ENCODE data around the gene FNDC8.

The FNDC8 gene

DNA sequence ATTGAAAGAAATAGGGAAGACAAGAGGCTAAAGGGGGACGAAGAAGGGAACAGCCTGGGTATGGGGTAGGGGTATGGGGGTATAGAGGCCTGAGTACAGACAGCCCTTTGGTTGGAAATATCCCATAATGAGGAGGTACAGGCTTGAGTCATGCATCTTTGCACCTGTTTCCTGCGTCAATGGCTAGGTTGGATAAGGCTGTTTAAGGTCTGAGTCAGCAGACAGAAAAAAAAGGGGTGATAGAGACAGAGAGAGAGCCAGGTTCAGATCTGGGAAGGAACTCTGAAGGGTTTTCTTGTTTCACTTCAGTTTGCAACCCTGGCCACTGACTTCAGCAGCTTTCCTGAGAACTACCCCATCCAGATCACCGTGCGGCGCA, 8.5 kb downstream of the FNDC8 start:
- H3K36me3 ChIP-seq (ENCODE audit: insufficient read depth, low read depth, low read length), result peaks cover 44% of the 10 kb centered on the region
- H3K4me1 ChIP-seq (ENCODE audit: insufficient read depth, low read length), result no peaks in the 10 kb centered on the region
- no peak overlapping the region for H3K9ac ChIP-seq (ENCODE audit: low read depth, low read length)
- H3K4me3 ChIP-seq (ENCODE audit: low read length), result no peak overlapping the region
- no peaks in the 10 kb centered on the region for H3K27me3 ChIP-seq (ENCODE audit: insufficient read depth, low read length)
- H3K27ac ChIP-seq (ENCODE audit: low read length), result no peak overlapping the region
- H3K9me3 ChIP-seq (ENCODE audit: insufficient read depth, low read depth, low read length), result no peaks in the 10 kb centered on the region

- no peaks in the 10 kb centered on the region for H3K4me1 ChIP-seq (ENCODE audit: insufficient read depth, low read length)
- no peak overlapping the region for H3K27ac ChIP-seq (ENCODE audit: low read length)
- H3K9me3 ChIP-seq (ENCODE audit: insufficient read depth, low read depth, low read length), result no peaks in the 10 kb centered on the region
- H3K9ac ChIP-seq (ENCODE audit: low read depth, low read length), result no peak overlapping the region
- no peaks in the 10 kb centered on the region for H3K27me3 ChIP-seq (ENCODE audit: insufficient read depth, low read length)
- peaks cover 49% of the 10 kb centered on the region for H3K36me3 ChIP-seq (ENCODE audit: insufficient read depth, low read depth, low read length)
- H3K4me3 ChIP-seq (ENCODE audit: low read length), result no peak overlapping the region
Observed at GRCh38 chr17:35130392-35130791, 9.0 kb downstream of the FNDC8 start.

GRCh38 chr17:35132099-35132498, 10.7 kb downstream of the FNDC8 start:
- no peak overlapping the region for H3K27ac ChIP-seq (ENCODE audit: low read length)
- no peaks in the 10 kb centered on the region for H3K9me3 ChIP-seq (ENCODE audit: insufficient read depth, low read depth, low read length)
- H3K9ac ChIP-seq (ENCODE audit: low read depth, low read length), result no peak overlapping the region
- no peaks in the 10 kb centered on the region for H3K4me1 ChIP-seq (ENCODE audit: insufficient read depth, low read length)
- H3K36me3 ChIP-seq (ENCODE audit: insufficient read depth, low read depth, low read length), result peaks cover 66% of the 10 kb centered on the region
- H3K27me3 ChIP-seq (ENCODE audit: insufficient read depth, low read length), result no peaks in the 10 kb centered on the region
- H3K4me3 ChIP-seq (ENCODE audit: low read length), result no peak overlapping the region

DNA sequence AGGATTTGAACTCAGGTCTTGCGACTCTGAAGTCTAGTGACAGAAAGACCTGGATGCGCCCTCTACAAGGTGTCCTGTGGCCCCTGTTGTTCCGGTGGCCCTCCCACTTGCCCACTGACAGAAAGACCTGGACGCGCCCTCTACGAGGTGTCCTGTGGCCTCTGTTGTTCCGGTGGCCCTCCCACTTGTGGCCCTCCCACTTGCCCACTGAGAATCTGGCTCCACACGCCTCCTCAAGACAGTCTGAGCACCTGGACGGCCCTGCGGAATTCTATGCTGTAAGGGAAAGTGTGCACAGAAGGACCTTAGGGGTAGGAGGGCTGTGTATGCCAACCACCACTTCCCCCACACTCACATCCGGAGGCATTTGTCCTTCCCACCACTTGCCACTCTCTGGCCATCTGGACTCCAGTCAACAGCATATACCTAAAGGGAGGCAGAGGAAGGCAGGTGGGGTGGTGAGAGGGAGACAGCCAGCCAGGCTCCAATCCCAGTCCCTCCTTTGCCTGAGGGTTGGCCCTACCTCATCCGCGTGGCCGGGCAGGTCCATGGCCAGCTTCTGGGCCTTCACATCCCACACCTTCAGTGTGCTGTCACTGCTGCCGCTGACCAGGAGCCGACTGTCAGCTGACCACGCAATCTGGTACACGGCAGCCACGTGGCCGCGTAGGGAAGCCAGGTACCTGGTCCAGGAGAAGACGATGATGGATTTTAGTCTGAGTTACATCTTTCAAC, 11.6 kb downstream of the FNDC8 start:
- peaks cover 74% of the 10 kb centered on the region for H3K36me3 ChIP-seq (ENCODE audit: insufficient read depth, low read depth, low read length)
- no peaks in the 10 kb centered on the region for H3K9me3 ChIP-seq (ENCODE audit: insufficient read depth, low read depth, low read length)
- no peaks in the 10 kb centered on the region for H3K4me1 ChIP-seq (ENCODE audit: insufficient read depth, low read length)
- H3K9ac ChIP-seq (ENCODE audit: low read depth, low read length), result no peak overlapping the region
- no peak overlapping the region for H3K27ac ChIP-seq (ENCODE audit: low read length)
- no peaks in the 10 kb centered on the region for H3K27me3 ChIP-seq (ENCODE audit: insufficient read depth, low read length)
- no peak overlapping the region for H3K4me3 ChIP-seq (ENCODE audit: low read length)

DNA sequence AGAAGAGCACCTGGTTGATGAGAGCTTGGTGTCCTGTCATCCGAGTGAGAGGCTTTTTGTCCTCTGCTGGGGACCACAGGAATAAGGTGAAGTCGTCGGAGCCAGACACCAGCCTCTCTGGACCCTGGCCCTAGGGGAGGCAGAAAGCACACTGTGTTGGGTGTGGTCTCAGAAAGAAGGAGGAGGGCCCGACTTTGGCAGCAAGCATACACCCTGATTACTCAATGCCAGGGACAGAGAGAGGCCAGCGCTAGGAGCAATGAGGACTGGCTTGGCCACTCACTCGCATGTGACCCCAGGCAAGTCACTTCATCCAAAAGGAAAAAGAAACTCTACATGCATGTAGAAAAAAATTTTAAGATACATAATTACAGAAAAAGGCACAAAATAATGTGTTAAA, 13.9 kb downstream of the FNDC8 start:
- Histone ChIP-seq H3K4me3 (ENCODE audit: low read length) (no peak overlapping the region), H3K27ac (ENCODE audit: low read length) (no peak overlapping the region), H3K9ac (ENCODE audit: low read depth, low read length) (no peak overlapping the region), H3K9me3 (ENCODE audit: insufficient read depth, low read depth, low read length) (no peaks in the 10 kb centered on the region), H3K4me1 (ENCODE audit: insufficient read depth, low read length) (no peaks in the 10 kb centered on the region), H3K36me3 (ENCODE audit: insufficient read depth, low read depth, low read length) (peaks cover 95% of the 10 kb centered on the region), H3K27me3 (ENCODE audit: insufficient read depth, low read length) (no peaks in the 10 kb centered on the region)

- Histone ChIP-seq H3K27ac (ENCODE audit: low read length) (no peak overlapping the region), H3K9me3 (ENCODE audit: insufficient read depth, low read depth, low read length) (no peaks in the 10 kb centered on the region), H3K36me3 (ENCODE audit: insufficient read depth, low read depth, low read length) (peaks cover 68% of the 10 kb centered on the region), H3K4me3 (ENCODE audit: low read length) (no peak overlapping the region), H3K27me3 (ENCODE audit: insufficient read depth, low read length) (no peaks in the 10 kb centered on the region), H3K9ac (ENCODE audit: low read depth, low read length) (no peak overlapping the region), H3K4me1 (ENCODE audit: insufficient read depth, low read length) (peaks cover 2% of the 10 kb centered on the region; the same call in 1 of the 2 replicates)
Observed at GRCh38 chr17:35138218-35138617, 16.8 kb downstream of the FNDC8 start.

GRCh38 chr17:35141681-35142466, 20.5 kb downstream of the FNDC8 start, which contains the start of gene NLE1:
TSS of gene NLE1 (minus strand) at chr17:35142303. CDS start at chr17:35142275, 28 bp downstream.
- Histone ChIP-seq H3K9me3 (ENCODE audit: insufficient read depth, low read depth, low read length) (no peaks in the 10 kb centered on the region), H3K4me1 (ENCODE audit: insufficient read depth, low read length) (peaks cover 2% of the 10 kb centered on the region; the same call in 1 of the 2 replicates), H3K27me3 (ENCODE audit: insufficient read depth, low read length) (no peaks in the 10 kb centered on the region), H3K9ac (ENCODE audit: low read depth, low read length) (peak within 1 kb of the TSS; percentile 96), H3K36me3 (ENCODE audit: insufficient read depth, low read depth, low read length) (peaks cover 31% of the 10 kb centered on the region), H3K27ac (ENCODE audit: low read length) (peak within 1 kb of the TSS; percentile 67), H3K4me3 (ENCODE audit: low read length) (peak within 1 kb of the TSS; percentile 97)

- peaks cover 26% of the 10 kb centered on the region for H3K36me3 ChIP-seq (ENCODE audit: insufficient read depth, low read depth, low read length)
- H3K9me3 ChIP-seq (ENCODE audit: insufficient read depth, low read depth, low read length), result no peaks in the 10 kb centered on the region
- no peak overlapping the region for H3K9ac ChIP-seq (ENCODE audit: low read depth, low read length)
- H3K4me1 ChIP-seq (ENCODE audit: insufficient read depth, low read length), result peaks cover 2% of the 10 kb centered on the region; the same call in 1 of the 2 replicates
- no peak overlapping the region for H3K27ac ChIP-seq (ENCODE audit: low read length)
- H3K27me3 ChIP-seq (ENCODE audit: insufficient read depth, low read length), result no peaks in the 10 kb centered on the region
- H3K4me3 ChIP-seq (ENCODE audit: low read length), result peak overlapping the region; percentile 97; the same call in 1 of the 2 replicates
Observed at GRCh38 chr17:35142467-35142796, 21.0 kb downstream of the FNDC8 start.

DNA sequence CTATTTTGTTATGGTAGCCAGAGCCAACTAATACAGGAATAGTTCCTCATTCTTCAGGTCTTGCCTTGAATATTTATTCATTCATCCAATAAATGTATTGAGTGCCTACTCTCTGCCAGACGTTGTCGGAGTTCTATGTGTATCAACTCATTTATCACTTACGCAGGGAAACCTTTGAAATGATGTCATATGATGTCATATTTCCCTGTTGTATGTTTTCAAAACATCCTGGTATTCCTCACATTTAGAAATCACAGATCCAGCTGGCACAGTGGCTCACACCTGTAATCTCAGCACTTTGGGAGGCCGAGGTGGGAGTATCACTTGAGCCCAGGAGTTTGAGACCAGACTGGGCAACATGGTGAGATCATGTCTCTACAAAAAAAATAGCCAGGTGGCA, 23.4 kb downstream of the FNDC8 start:
- Histone ChIP-seq H3K9me3 (ENCODE audit: insufficient read depth, low read depth, low read length) (no peaks in the 10 kb centered on the region), H3K27me3 (ENCODE audit: insufficient read depth, low read length) (no peaks in the 10 kb centered on the region), H3K36me3 (ENCODE audit: insufficient read depth, low read depth, low read length) (peaks cover 2% of the 10 kb centered on the region; the same call in 1 of the 2 replicates), H3K4me3 (ENCODE audit: low read length) (no peak overlapping the region), H3K4me1 (ENCODE audit: insufficient read depth, low read length) (peaks cover 2% of the 10 kb centered on the region; the same call in 1 of the 2 replicates), H3K27ac (ENCODE audit: low read length) (no peak overlapping the region), H3K9ac (ENCODE audit: low read depth, low read length) (no peak overlapping the region)

DNA sequence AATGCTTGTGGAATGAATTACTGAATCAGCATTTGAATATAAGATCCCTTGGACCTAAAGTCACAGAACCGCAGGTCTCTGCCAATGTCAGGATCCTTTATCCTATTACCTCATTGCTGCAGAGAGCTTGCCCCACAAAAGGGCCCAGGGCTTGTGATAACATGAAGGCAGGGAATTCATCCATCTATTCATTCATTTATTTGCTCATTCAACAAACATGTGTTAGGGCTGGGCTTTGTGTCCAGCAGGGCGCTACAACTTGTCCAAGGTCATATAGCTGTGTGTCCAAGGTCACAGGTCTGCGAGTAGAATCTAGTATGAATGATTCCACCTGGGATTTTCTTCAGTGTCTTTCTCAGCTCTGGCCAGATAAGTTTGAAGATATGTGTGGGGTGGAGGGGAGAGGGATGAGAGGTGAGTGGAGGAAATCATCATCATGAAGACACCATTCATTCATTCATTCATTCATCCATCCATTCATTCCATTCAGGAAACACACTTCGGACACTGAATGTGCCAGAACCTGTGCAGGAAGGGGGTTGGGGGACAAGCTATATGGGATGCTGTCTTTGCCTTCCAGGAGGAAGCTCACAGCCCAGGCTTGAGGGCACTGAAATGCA, 24.9 kb downstream of the FNDC8 start:
- H3K27ac ChIP-seq (ENCODE audit: low read length), result no peak overlapping the region
- H3K9ac ChIP-seq (ENCODE audit: low read depth, low read length), result no peak overlapping the region
- H3K36me3 ChIP-seq (ENCODE audit: insufficient read depth, low read depth, low read length), result no peaks in the 10 kb centered on the region
- H3K9me3 ChIP-seq (ENCODE audit: insufficient read depth, low read depth, low read length), result no peaks in the 10 kb centered on the region
- H3K4me3 ChIP-seq (ENCODE audit: low read length), result no peak overlapping the region
- H3K27me3 ChIP-seq (ENCODE audit: insufficient read depth, low read length), result no peaks in the 10 kb centered on the region
- no peaks in the 10 kb centered on the region for H3K4me1 ChIP-seq (ENCODE audit: insufficient read depth, low read length)

- no peaks in the 10 kb centered on the region for H3K27me3 ChIP-seq (ENCODE audit: insufficient read depth, low read length)
- no peak within 1 kb of the TSS for H3K9ac ChIP-seq (ENCODE audit: low read depth, low read length)
- no peaks in the 10 kb centered on the region for H3K36me3 ChIP-seq (ENCODE audit: insufficient read depth, low read depth, low read length)
- H3K27ac ChIP-seq (ENCODE audit: low read length), result no peak within 1 kb of the TSS
- H3K4me3 ChIP-seq (ENCODE audit: low read length), result no peak within 1 kb of the TSS
- no peaks in the 10 kb centered on the region for H3K9me3 ChIP-seq (ENCODE audit: insufficient read depth, low read depth, low read length)
- no peaks in the 10 kb centered on the region for H3K4me1 ChIP-seq (ENCODE audit: insufficient read depth, low read length)
Observed at GRCh38 chr17:35147375-35147905, 26.0 kb downstream of the FNDC8 start, which contains the start of gene UNC45B. TSS of gene UNC45B (plus strand) at chr17:35147817. CDS start at chr17:35148264, 447 bp downstream.

Measured in iPS-20b (cell line).